Progenitor cell of endocrine pancreas (in vitro differentiated cells): ENCODE data around the gene CEACAM6. TPM values are rescaled to one million over a fixed set of nuclear protein-coding genes. Genes with fewer than 3 reads are reported as not detected.
A peak's percentile ranks its signal among the peaks of the same experiment; 100 is the strongest.

ENCODE experiments used
- DNase-seq: peaks from one replicate; pipeline ENCODE4 v3.0.0; 2021; ENCODE audit warnings: low spot score; ENCODE audit not compliant: unreplicated experiment
- H3K27ac Mint-ChIP-seq: 2 replicates; pipeline ENCODE4 v1.8.0; 2021; ENCODE audit warnings: mild to moderate bottlenecking, moderate library complexity, mixed read lengths
- H3K27me3 Mint-ChIP-seq: 2 replicates; pipeline ENCODE4 v1.8.0; 2021; ENCODE audit warnings: mixed read lengths
- H3K36me3 Mint-ChIP-seq: 2 replicates; pipeline ENCODE4 v1.8.0; 2022; ENCODE audit warnings: mixed read lengths; ENCODE audit not compliant: insufficient read depth
- H3K4me1 Mint-ChIP-seq: 2 replicates; pipeline ENCODE4 v1.8.0; 2021; ENCODE audit warnings: low read depth, mixed read lengths
- H3K4me3 Mint-ChIP-seq: 2 replicates; pipeline ENCODE4 v1.8.0; 2021; ENCODE audit warnings: low read depth, mild to moderate bottlenecking, moderate library complexity, mixed read lengths
- H3K9me3 Mint-ChIP-seq: 2 replicates; pipeline ENCODE4 v1.8.0; 2021; ENCODE audit warnings: low read depth, mixed read lengths
- CTCF ChIP-seq: fragments of 200-600 bp; sonication (generic); IDR thresholded peaks from one replicate; pipeline ENCODE4 v1.5.0; 2021; ENCODE audit warnings: antibody characterized with exemption, mild to moderate bottlenecking; ENCODE audit not compliant: unreplicated experiment
- total RNA-seq: library from RNA; stranded (reverse); gene quantifications from 2 replicates; pipeline ENCODE4 v1.2.1, GENCODE V29; 2021

CEACAM6 gene
- total RNA-seq, 1 donor from 2014 or later: 0.19 TPM

- DNase-seq: no peak
- Mint-ChIP-seq H3K36me3 (no peaks in the 10 kb centered on the region), H3K27me3 (peaks cover 6% of the 10 kb centered on the region), H3K27ac (no peak overlapping the region), H3K4me3 (no peak overlapping the region), H3K9me3 (peaks cover 14% of the 10 kb centered on the region), H3K4me1 (no peaks in the 10 kb centered on the region)
- no peak for TF ChIP-seq CTCF
Measured at GRCh38 chr19:41813911-41814310, 58.6 kb downstream of the CEACAM6 start.

- H3K9me3 Mint-ChIP-seq: peaks cover 14% of the 10 kb centered on the region
- no peak overlapping the region for H3K27ac Mint-ChIP-seq
- peaks cover 7% of the 10 kb centered on the region for H3K27me3 Mint-ChIP-seq
- H3K36me3 Mint-ChIP-seq: no peaks in the 10 kb centered on the region
- no peak for TF ChIP-seq CTCF
- H3K4me3 Mint-ChIP-seq: no peak overlapping the region
- no peak for DNase-seq
- no peaks in the 10 kb centered on the region for H3K4me1 Mint-ChIP-seq
Measured at GRCh38 chr19:41815301-41815700, 60.0 kb downstream of the CEACAM6 start.

GRCh38 chr19:41816761-41817160 lies 61.4 kb downstream of the CEACAM6 start:
- H3K4me1 Mint-ChIP-seq: no peaks in the 10 kb centered on the region
- H3K9me3 Mint-ChIP-seq: peaks cover 14% of the 10 kb centered on the region
- no peak overlapping the region for H3K27ac Mint-ChIP-seq
- no peak for TF ChIP-seq CTCF
- no peaks in the 10 kb centered on the region for H3K36me3 Mint-ChIP-seq
- H3K27me3 Mint-ChIP-seq: peaks cover 10% of the 10 kb centered on the region
- no peak overlapping the region for H3K4me3 Mint-ChIP-seq
- DNase-seq: no peak

GRCh38 chr19:41821003-41821735 lies 65.8 kb downstream of the CEACAM6 start:
- TF ChIP-seq CTCF: peak; percentile 53
- Mint-ChIP-seq H3K36me3 (no peaks in the 10 kb centered on the region), H3K4me1 (no peaks in the 10 kb centered on the region), H3K4me3 (no peak overlapping the region), H3K27ac (peak overlapping the region; percentile 41), H3K27me3 (peaks cover 21% of the 10 kb centered on the region), H3K9me3 (peaks cover 12% of the 10 kb centered on the region)
- DNase-seq: no peak

Other genes starting within 250 kb of the CEACAM6 start
- not detected in 2 replicates for gene CEACAM21, start 179.4 kb upstream of the CEACAM6 start, total RNA-seq
- not detected in 2 replicates for gene CEACAM4, start 128.5 kb upstream of the CEACAM6 start, total RNA-seq
- not detected in 2 replicates for gene CEACAM7, start 67.3 kb upstream of the CEACAM6 start, total RNA-seq
- gene CEACAM5, start 46.9 kb upstream of the CEACAM6 start, total RNA-seq: not detected in 2 replicates
- gene CEACAM3, start 41.1 kb downstream of the CEACAM6 start, total RNA-seq: not detected in 2 replicates
- gene LYPD4, start 89.2 kb downstream of the CEACAM6 start, total RNA-seq: not detected in 2 replicates
- gene DMRTC2, start 89.5 kb downstream of the CEACAM6 start, total RNA-seq: not detected in 2 replicates
- gene RPS19, start 104.7 kb downstream of the CEACAM6 start, total RNA-seq: 2,232 and 2,439 TPM in 2 replicates
- gene CD79A, start 121.7 kb downstream of the CEACAM6 start, total RNA-seq: 0.36 and 0.78 TPM in 2 replicates
- gene ARHGEF1, start 127.7 kb downstream of the CEACAM6 start, total RNA-seq: 109 and 112 TPM in 2 replicates
- gene ERFL, start 172.9 kb downstream of the CEACAM6 start, total RNA-seq: 0.84 and 1.2 TPM in 2 replicates
- gene RABAC1, start 203.8 kb downstream of the CEACAM6 start, total RNA-seq: 86.6 and 87.7 TPM in 2 replicates
- 0.29 TPM in 2 replicates for gene ATP1A3, start 238.7 kb downstream of the CEACAM6 start, total RNA-seq